Measurements from ENCODE around the gene SMIM32. TPM values are rescaled to one million over a fixed set of nuclear protein-coding genes. Genes with fewer than 3 reads are reported as not detected.
A peak's percentile ranks its signal among the peaks of the same experiment; 100 is the strongest.

The SMIM32 gene
- total and polyA plus RNA-seq, 2 of the 13 experiments (the other 11 are each of a cell fraction or from before 2014, with no cell fraction given), result 0.15 to 0.20 TPM

- Histone ChIP-seq H3K27me3 (ENCODE audit: control insufficient read depth in 1 of 2, insufficient read depth in 2 of 2, low read length in 2 of 2) (0 out of 5 replicates have a peak, but pooled peaks cover 0 to 18% of the 10 kb centered on the region in 2 experiments), H3K4me2 (ENCODE audit: low read depth, low read length) (no peak overlapping the region), H3K36me3 (replicated peaks in 1 of 2; ENCODE audit: control insufficient read depth in 1 of 2, insufficient read depth in 2 of 2, low read length in 2 of 2) (no peaks in the 10 kb centered on the region), H3K4me1 (ENCODE audit: insufficient read depth, low read length) (no peaks in the 10 kb centered on the region), H3K9me3 (ENCODE audit: low read length) (no peaks in the 10 kb centered on the region), H4K20me1 (ENCODE audit: insufficient read depth, low read length) (no peaks in the 10 kb centered on the region), H2AFZ (ENCODE audit: low read length) (no peak overlapping the region), H3K27ac (ENCODE audit: extremely low read length, insufficient read depth, low read length) (no peak overlapping the region), H3K4me3 (replicated peaks in 1 of 3; ENCODE audit: insufficient read depth in 1 of 3, low read depth in 2 of 3, low read length in 3 of 3) (no peak overlapping the region), H3K79me2 (ENCODE audit: insufficient read depth, low read length) (no peaks in the 10 kb centered on the region), H3K9ac (ENCODE audit: insufficient read depth, low read depth, low read length) (no peak overlapping the region)
- in situ Hi-C loops (cut with HindIII; ENCODE audit: extremely low pct_ligation_motif_present, low pct_unique_long_range_greater_than_20kb), result no loop called here
- intact Hi-C loops (cut with micrococcal nuclease; ENCODE audit: unreplicated experiment), result no loop called here
- ATAC-seq (no peak), FAIRE-seq (no peak), DNase-seq (ENCODE audit: low spot score) (no peak)
- TF ChIP-seq KMT2A (CRISPR knock-in tag; IDR thresholded peaks at IDR 0.05) (no peak), ZNF264 (CRISPR knock-in tag; IDR thresholded peaks at IDR 0.05) (no peak), SATB2 (CRISPR knock-in tag; IDR thresholded peaks at IDR 0.05) (no peak), ZNF703 (CRISPR knock-in tag; IDR thresholded peaks at IDR 0.05; ENCODE audit: borderline replicate concordance) (no peak), GZF1 (CRISPR knock-in tag; IDR thresholded peaks at IDR 0.05) (no peak), ZNF772 (CRISPR knock-in tag; IDR thresholded peaks at IDR 0.05) (no peak), ATF7-NPFF (CRISPR knock-in tag; IDR thresholded peaks at IDR 0.05; ENCODE audit: low read depth) (no peak), KMT2B (CRISPR knock-in tag; IDR thresholded peaks at IDR 0.05) (no peak), SMARCE1 (IDR thresholded peaks at IDR 0.05; ENCODE audit: borderline replicate concordance) (no peak), ZNF740 (CRISPR knock-in tag; IDR thresholded peaks at IDR 0.05) (no peak), ZNF614 (CRISPR knock-in tag; IDR thresholded peaks at IDR 0.05; ENCODE audit: borderline replicate concordance) (no peak)
- ChIA-PET CTCF (ENCODE audit: low intra/inter-chr PET ratio, low total read pairs) (no interaction called here), POLR2A (no interaction called here)
- 32% methylated on average over 4 of the region's 4 CpGs for WGBS (ENCODE audit: low lambda C conversion rate)
- no TSS peak for BruUV-seq (replicated peaks)
These were observed 28.4 kb upstream of the SMIM32 start for GRCh38 chr5:136221340-136221739.

GRCh38 chr5:136216230-136216629 is 23.3 kb upstream of the SMIM32 start:
- POLR2A ChIA-PET, result no interaction called here
- no peaks in the 10 kb centered on the region for H3K9me3 ChIP-seq (ENCODE audit: low read length)
- H3K4me2 ChIP-seq (ENCODE audit: low read depth, low read length), result no peak overlapping the region
- no peaks in the 10 kb centered on the region for H3K4me1 ChIP-seq (ENCODE audit: insufficient read depth, low read length)
- H3K36me3 ChIP-seq (replicated peaks in 1 of 2; ENCODE audit: control insufficient read depth in 1 of 2, insufficient read depth in 2 of 2, low read length in 2 of 2), result no peaks in the 10 kb centered on the region
- no peaks in the 10 kb centered on the region for H3K79me2 ChIP-seq (ENCODE audit: insufficient read depth, low read length)
- H3K9ac ChIP-seq (ENCODE audit: insufficient read depth, low read depth, low read length), result no peak overlapping the region
- BruUV-seq (replicated peaks), result no TSS peak
- H3K27ac ChIP-seq (ENCODE audit: extremely low read length, insufficient read depth, low read length), result no peak overlapping the region
- no peaks in the 10 kb centered on the region for H4K20me1 ChIP-seq (ENCODE audit: insufficient read depth, low read length)
- no peak overlapping the region for H2AFZ ChIP-seq (ENCODE audit: low read length)
- CTCF ChIA-PET (ENCODE audit: low intra/inter-chr PET ratio, low total read pairs), result no interaction called here
- H3K27me3 ChIP-seq (ENCODE audit: control insufficient read depth in 1 of 2, insufficient read depth in 2 of 2, low read length in 2 of 2), result peaks cover 0 to 27% of the 10 kb centered on the region in 2 experiments; a peak in 2 of 5 replicates
- intact Hi-C loops (cut with micrococcal nuclease; ENCODE audit: unreplicated experiment) (no loop called here), in situ Hi-C loops (cut with HindIII; ENCODE audit: extremely low pct_ligation_motif_present, low pct_unique_long_range_greater_than_20kb) (no loop called here)
- WGBS (ENCODE audit: low lambda C conversion rate), result 70% methylated on average over 7 of the region's 8 CpGs
- no peak for DNase-seq (ENCODE audit: low spot score)
- H3K4me3 ChIP-seq (replicated peaks in 1 of 3; ENCODE audit: insufficient read depth in 1 of 3, low read depth in 2 of 3, low read length in 3 of 3), result no peak overlapping the region
- no peak for FAIRE-seq
- no peak for TF ChIP-seq ZKSCAN5 (CRISPR knock-in tag; IDR thresholded peaks at IDR 0.05)
- peak; percentile 68 for ATAC-seq
